Retinal pigment epithelial cell (primary cell): Measurements from ENCODE around the gene GPR148.
A peak's percentile ranks its signal among the peaks of the same experiment; 100 is the strongest.
"Not testable (repeated sequence)": the region's sequence is repeated elsewhere in the genome, so short reads cannot be mapped to it uniquely, and the experiment has no call there.

Experiments
- DNase-seq: peaks from one replicate; pipeline ENCODE4 v3.0.0-alpha.2; 2010; ENCODE audit warnings: low read depth
- H3K4me3 ChIP-seq: 2 replicates; pipeline ENCODE4 v1.5.1; 2011; ENCODE audit warnings: mild to moderate bottlenecking, low read length, control low read depth, moderate library complexity
- CTCF ChIP-seq: conservative IDR thresholded peaks from 2 replicates; pipeline ENCODE4 v1.5.1; 2011; ENCODE audit warnings: low read depth, low read length, control low read depth, inconsistent platforms

Gene GPR148

GRCh38 chr2:130726614-130727180 is 2.2 kb upstream of the GPR148 start:
- peak overlapping the region; percentile 61 for H3K4me3 ChIP-seq
- DNase-seq: no peak
- TF ChIP-seq CTCF: no peak

- peak; percentile 16 for DNase-seq
- TF ChIP-seq CTCF: no peak
Measured at GRCh38 chr2:130727286-130727924, 1.5 kb upstream of the GPR148 start.

DNA sequence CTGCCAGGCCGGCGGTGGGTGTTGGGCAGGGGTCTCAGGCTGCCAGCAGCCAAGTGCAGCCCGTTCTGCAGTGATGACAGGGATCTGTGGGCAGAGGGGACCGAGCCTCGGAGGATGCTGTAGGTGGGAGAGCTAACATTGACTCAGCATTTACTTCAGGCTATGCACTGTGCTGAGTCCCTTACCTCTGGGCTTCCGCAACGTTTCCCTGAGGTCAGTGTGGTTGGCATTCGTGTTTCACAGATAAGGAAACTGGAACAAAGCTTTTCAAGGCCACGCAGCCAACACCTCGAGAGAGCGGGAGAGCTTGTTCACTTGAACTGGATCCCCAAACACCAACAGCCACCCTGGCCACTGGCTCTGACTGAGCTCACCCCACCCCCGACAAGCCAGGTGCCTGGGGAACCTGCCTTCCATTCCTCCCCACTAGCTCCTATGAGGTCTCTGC is 839 bp upstream of the GPR148 start:
- H3K4me3 ChIP-seq: peak overlapping the region; percentile 61
- no peak for DNase-seq
- TF ChIP-seq CTCF: no peak

More at GRCh38 chr2:130727286-130727924, 1.5 kb upstream of the GPR148 start:
- H3K4me3 ChIP-seq: peak overlapping the region; percentile 61

DNA sequence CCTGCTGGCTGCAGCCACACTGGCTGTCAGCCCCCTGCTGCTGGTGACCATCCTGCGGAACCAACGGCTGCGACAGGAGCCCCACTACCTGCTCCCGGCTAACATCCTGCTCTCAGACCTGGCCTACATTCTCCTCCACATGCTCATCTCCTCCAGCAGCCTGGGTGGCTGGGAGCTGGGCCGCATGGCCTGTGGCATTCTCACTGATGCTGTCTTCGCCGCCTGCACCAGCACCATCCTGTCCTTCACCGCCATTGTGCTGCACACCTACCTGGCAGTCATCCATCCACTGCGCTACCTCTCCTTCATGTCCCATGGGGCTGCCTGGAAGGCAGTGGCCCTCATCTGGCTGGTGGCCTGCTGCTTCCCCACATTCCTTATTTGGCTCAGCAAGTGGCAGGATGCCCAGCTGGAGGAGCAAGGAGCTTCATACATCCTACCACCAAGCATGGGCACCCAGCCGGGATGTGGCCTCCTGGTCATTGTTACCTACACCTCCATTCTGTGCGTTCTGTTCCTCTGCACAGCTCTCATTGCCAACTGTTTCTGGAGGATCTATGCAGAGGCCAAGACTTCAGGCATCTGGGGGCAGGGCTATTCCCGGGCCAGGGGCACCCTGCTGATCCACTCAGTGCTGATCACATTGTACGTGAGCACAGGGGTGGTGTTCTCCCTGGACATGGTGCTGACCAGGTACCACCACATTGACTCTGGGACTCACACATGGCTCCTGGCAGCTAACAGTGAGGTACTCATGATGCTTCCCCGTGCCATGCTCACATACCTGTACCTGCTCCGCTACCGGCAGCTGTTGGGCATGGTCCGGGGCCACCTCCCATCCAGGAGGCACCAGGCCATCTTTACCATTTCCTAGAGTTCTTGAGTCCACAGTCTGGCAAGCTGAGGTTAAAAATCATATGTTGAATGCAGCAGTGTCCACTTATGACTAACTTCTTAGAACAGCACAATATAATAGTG is 741 bp downstream of the GPR148 start:
- H3K4me3 ChIP-seq: no peak overlapping the region
- TF ChIP-seq CTCF: no peak
- DNase-seq: no peak

- H3K4me3 ChIP-seq, DNase-seq: not testable (repeated sequence)
Measured at GRCh38 chr2:130732257-130732656, 3.4 kb downstream of the GPR148 start.

DNA sequence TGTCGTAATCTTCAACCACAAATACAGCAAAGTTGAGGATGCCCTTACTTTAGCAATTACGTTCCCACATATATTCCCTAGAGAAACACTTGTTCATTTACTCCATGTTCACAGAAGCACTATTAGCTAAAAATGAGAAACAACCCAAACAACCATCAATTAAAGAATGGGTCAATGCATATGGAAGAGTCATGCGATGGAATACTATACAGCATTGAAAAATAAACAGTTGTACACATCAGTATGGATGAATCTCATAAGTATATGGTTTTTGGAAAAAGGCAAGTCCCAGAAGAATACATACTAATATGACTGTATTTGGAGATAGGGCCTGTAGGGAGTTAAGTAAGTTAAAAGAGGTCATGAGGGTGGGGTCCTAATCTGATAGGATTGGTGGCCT is 6.3 kb downstream of the GPR148 start:
- no peak for DNase-seq
- no peak for TF ChIP-seq CTCF
- no peak overlapping the region for H3K4me3 ChIP-seq

DNA sequence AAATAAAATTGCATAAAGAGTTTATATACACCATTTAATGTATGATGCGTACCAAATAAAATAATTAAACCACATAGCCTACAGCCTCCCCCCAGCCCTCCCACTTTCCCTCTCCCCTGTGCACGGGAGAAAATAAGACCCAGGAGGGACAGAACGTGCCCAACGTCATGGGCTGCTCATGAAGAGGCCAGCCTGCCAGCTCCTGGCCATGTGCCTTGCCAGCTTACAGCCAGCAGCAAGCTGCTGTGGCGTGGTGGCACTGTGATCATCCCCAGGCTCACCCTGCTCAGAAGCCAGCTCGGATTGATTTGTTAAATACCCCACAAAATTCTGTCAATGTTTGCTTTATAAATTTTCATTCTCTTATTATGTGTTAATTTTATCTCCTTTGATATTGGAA is 7.6 kb downstream of the GPR148 start:
- DNase-seq: no peak
- no peak overlapping the region for H3K4me3 ChIP-seq
- no peak for TF ChIP-seq CTCF
